Upper lobe of right lung (tissue), 1 donor: ENCODE data around the gene CMC4. TPM values are rescaled to one million over a fixed set of nuclear protein-coding genes. Genes with fewer than 3 reads are reported as not detected.
A peak's percentile ranks its signal among the peaks of the same experiment; 100 is the strongest.

ENCODE experiments used
- ATAC-seq: fragments of 200-7000 bp; cut with Tn5 transposase; one replicate; pipeline ENCODE4 v1.9.1; 2020; ENCODE audit warnings: mild to moderate bottlenecking, moderate library complexity
- DNase-seq: peaks from one replicate; pipeline ENCODE4 v3.0.0-alpha.2; 2020
- H3K27ac ChIP-seq: fragments of 200-600 bp; one replicate; pipeline ENCODE4 v1.8.0; 2022
- H3K27me3 ChIP-seq: fragments of 200-600 bp; one replicate; pipeline ENCODE4 v1.8.0; 2022; ENCODE audit warnings: mild to moderate bottlenecking
- H3K36me3 ChIP-seq: fragments of 200-600 bp; one replicate; pipeline ENCODE4 v1.8.0; 2022
- H3K4me1 ChIP-seq: fragments of 200-600 bp; one replicate; pipeline ENCODE4 v1.8.0; 2022
- H3K4me3 ChIP-seq: fragments of 200-600 bp; one replicate; pipeline ENCODE4 v1.8.0; 2022; ENCODE audit warnings: mild to moderate bottlenecking
- H3K9me3 ChIP-seq: fragments of 200-600 bp; one replicate; pipeline ENCODE4 v1.8.0; 2022
- CTCF ChIP-seq: fragments of 200-600 bp; IDR thresholded peaks from one replicate; pipeline ENCODE4 v1.8.0; 2022; ENCODE audit warnings: antibody characterized with exemption
- intact Hi-C: fragments of 100-400 bp; cut with DNase I; formaldehyde crosslinking; loops from one replicate; pipeline ENCODE4 v1.11.0; 2022
- total RNA-seq: library from RNA; stranded (reverse); fragmentation: NEBNext Ultra II Directional; extraction: Animal tissue kit (Norgen Biotek cat#: 25700); gene quantifications from one replicate; pipeline ENCODE4 v1.2.1, GENCODE V29; 2021
- donor health status: DM: no; HTN: yes; CAD: no; lungs with severe emphysema.

Gene CMC4
- total RNA-seq, 1 donor from 2014 or later = 6.6 TPM

- H3K9me3 ChIP-seq = no peaks in the 10 kb centered on the region
- H3K4me3 ChIP-seq = no peak overlapping the region
- DNase-seq (no peak), ATAC-seq (no peak)
- TF ChIP-seq CTCF = no peak
- H3K27me3 ChIP-seq = no peaks in the 10 kb centered on the region
- peaks cover 3% of the 10 kb centered on the region for H3K4me1 ChIP-seq
- peaks cover 10% of the 10 kb centered on the region for H3K36me3 ChIP-seq
- no peak overlapping the region for H3K27ac ChIP-seq
- intact Hi-C loops = no loop called here
Observed at GRCh38 chrX:155031657-155032056, 39.3 kb downstream of the CMC4 start.

GRCh38 chrX:155028877-155029291 lies 42.1 kb downstream of the CMC4 start:
- Histone ChIP-seq H3K27me3 (no peaks in the 10 kb centered on the region), H3K27ac (no peak overlapping the region), H3K9me3 (no peaks in the 10 kb centered on the region), H3K36me3 (peaks cover 5% of the 10 kb centered on the region), H3K4me3 (no peak overlapping the region), H3K4me1 (peaks cover 3% of the 10 kb centered on the region)
- no peak for TF ChIP-seq CTCF
- ATAC-seq (no peak), DNase-seq (no peak)
- intact Hi-C loops = no loop called here

GRCh38 chrX:155028129-155028528 lies 42.8 kb downstream of the CMC4 start:
- DNase-seq = no peak
- Histone ChIP-seq H3K4me1 (peaks cover 3% of the 10 kb centered on the region), H3K4me3 (peak overlapping the region; percentile 60), H3K27me3 (no peaks in the 10 kb centered on the region), H3K36me3 (no peaks in the 10 kb centered on the region), H3K9me3 (no peaks in the 10 kb centered on the region), H3K27ac (peak overlapping the region; percentile 94)
- intact Hi-C loops = no loop called here
- no peak for TF ChIP-seq CTCF
- ATAC-seq = no peak

GRCh38 chrX:155027509-155028066 lies 43.3 kb downstream of the CMC4 start:
- Histone ChIP-seq H3K4me3 (peak overlapping the region; percentile 60), H3K36me3 (no peaks in the 10 kb centered on the region), H3K4me1 (peaks cover 3% of the 10 kb centered on the region), H3K27ac (peak overlapping the region; percentile 94), H3K27me3 (no peaks in the 10 kb centered on the region), H3K9me3 (no peaks in the 10 kb centered on the region)
- ATAC-seq (peak; percentile 7), DNase-seq (no peak)
- no peak for TF ChIP-seq CTCF
- intact Hi-C loops = no loop called here

- Histone ChIP-seq H3K27ac (peak within 1 kb of the TSS; percentile 94), H3K27me3 (no peaks in the 10 kb centered on the region), H3K36me3 (no peaks in the 10 kb centered on the region), H3K4me1 (peaks cover 3% of the 10 kb centered on the region), H3K9me3 (no peaks in the 10 kb centered on the region), H3K4me3 (peak within 1 kb of the TSS; percentile 60)
- intact Hi-C loops = no loop called here
- DNase-seq = peak; percentile 97
- no peak for TF ChIP-seq CTCF
- peak; percentile 97 for ATAC-seq
Observed at GRCh38 chrX:155026727-155027508, 44.0 kb downstream of the CMC4 start, which contains the start of gene FUNDC2. Gene FUNDC2, plus strand, starts transcription at chrX:155026844. Its CDS starts 95 bp downstream, at chrX:155026939.
